NCI-H510A (cell line): ENCODE measurements around the gene LRRC8B.

ENCODE experiments used
- DNase-seq: peaks from one replicate; lab custom pipeline; 2025; lab: John Stamatoyannopoulos, UW

Gene LRRC8B

GRCh38 chr1:89633800-89634625 lies 109.4 kb downstream of the LRRC8B start:
- peak; percentile 18 for DNase-seq

GRCh38 chr1:89635825-89636815 lies 111.5 kb downstream of the LRRC8B start:
- DNase-seq = peak; percentile 2

- no peak for DNase-seq
Measured at GRCh38 chr1:89637496-89637895, 112.9 kb downstream of the LRRC8B start.

GRCh38 chr1:89640440-89640839 lies 115.8 kb downstream of the LRRC8B start:
- no peak for DNase-seq

- no peak for DNase-seq
Measured at GRCh38 chr1:89641781-89642180, 117.2 kb downstream of the LRRC8B start.

- DNase-seq = no peak
Measured at GRCh38 chr1:89643577-89643976, 118.9 kb downstream of the LRRC8B start.

GRCh38 chr1:89644119-89644814 lies 119.6 kb downstream of the LRRC8B start:
- DNase-seq = no peak

- no peak for DNase-seq
Measured at GRCh38 chr1:89646259-89646658, 121.6 kb downstream of the LRRC8B start.
